ENCODE results near the gene MAGI1.
"Not testable (repeated sequence)": the region's sequence is repeated elsewhere in the genome, so short reads cannot be mapped to it uniquely, and the experiment has no call there.

MAGI1 gene

DNA sequence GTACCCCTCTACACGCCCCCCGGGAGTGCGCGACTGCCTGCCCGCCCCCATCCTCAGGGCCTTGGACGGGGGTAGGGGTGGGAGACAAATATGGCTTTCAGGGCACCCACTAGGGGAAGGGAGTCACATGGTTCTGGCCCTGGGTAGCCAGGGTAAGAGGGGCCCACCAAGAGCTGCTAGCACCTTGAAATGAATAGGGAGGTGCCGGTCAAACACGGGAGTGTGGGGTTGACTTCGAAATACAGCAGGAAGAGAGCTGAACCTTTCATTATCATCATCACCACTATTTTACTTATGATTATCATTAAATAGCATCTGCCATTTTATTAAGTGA is 489.1 kb downstream of the MAGI1 start:
- no peak for DNase-seq

DNA sequence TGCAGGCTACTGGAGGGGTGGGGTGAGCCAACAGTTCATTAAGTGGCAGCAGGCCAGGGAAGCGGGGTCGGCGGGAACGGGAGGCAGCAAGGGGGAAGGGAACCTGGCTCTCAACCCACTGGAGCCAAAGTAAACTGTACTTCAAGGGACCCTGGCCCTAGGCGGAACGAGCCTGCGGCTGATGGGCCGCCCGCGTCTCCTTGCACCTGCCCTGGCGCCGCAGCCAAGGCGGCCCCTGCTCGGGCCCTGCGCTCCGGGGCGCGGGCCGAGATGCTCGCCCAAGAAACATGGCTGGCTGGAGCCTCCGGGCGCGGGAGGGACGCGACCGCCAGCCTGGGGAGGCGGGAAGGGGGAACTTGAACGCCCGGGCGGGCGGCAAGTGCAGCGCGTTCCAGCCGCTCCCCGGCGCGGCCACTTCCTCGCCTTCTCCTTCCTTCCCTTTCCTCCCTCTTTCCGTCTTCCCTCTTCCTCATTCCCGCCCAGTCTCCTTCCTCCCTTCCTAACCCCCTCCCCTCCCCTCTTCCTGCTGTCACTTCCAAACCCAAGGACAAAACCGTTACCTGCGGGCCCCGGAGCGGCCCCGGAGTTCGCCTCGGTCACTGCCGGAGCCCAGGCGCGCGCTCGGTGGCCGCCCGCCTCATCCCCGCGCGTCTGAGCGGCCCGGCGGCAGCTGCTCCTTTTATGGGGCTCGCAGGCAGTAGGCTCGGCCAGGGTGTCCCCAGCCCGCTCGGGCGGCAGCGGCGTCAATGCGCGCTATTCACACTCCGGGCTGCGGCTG is 489.7 kb downstream of the MAGI1 start:
- DNase-seq, result no peak

DNA sequence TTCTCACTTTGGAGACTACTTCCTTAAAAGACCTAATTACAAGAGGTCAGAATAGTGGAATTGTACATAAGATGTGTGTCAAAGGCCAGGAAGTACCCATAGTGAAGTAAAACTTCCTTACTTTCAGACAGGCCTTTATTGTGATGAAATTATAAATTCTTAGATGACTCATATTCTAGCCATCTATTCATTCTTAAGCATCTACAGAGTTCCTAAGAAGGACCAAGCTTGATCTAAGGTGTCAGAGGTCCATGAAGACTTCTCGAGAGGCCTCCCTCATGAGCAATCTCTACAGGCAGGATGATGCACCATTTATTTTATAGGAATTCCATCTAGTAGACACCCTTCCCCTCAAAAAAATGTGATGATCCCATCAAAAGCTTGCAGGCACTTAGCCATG is 493.3 kb downstream of the MAGI1 start:
- DNase-seq, result no peak

DNA sequence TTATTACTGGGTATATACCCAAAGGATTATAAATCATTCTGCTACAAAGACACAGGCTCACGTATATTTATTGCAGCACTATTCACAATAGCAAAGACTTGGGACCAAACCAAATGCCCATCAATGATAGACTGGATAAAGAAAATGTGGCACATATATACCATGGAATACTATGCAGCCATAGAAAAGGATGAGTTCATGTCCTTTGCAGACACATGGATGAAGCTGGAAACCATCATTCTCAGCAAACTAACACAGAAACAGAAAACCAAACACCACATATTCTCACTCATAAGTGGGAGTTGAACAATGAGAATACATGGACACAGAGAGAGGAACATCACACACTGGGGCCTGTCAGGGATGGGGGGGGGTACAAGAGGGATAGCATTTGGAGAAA is 495.3 kb downstream of the MAGI1 start:
- not testable (repeated sequence) for DNase-seq

DNA sequence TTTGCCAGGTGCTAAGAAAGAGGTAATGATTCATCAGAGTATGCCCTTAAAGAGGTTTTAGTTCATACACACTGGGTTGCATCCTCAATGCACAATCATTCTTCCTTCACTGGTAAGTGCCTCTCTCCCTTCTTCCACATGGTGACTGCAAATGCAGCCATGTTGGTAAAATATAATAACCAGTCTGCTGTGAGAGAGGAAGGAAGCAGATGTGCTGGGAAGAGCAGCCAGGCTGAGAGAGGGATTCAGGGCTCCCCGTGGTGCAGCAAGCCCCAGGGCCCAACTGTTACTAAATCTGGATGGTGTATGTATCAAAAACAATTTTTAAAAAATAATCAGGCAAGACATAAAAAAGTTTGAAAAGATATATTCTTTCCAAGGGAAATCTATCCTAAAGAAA is 498.1 kb downstream of the MAGI1 start:
- no peak for DNase-seq

DNA sequence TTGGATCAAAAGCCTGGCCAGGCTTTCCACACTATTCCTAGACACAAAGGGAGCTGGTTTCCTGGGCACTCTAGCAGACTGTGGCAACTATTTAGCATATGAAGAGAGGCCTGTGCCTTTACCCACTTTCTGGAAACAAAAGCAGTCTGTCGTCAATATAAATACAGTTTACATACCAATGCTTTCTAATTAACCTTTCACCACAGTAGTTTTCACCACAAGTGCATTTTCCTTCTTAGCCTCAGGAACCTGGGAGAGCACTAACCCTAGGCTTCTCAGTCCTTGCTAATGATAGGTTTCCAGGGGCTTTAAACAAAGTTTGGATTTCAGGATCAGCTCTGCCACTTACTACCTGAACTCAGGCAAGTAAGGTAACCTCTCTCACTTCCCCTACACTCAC is 499.1 kb downstream of the MAGI1 start:
- no peak for DNase-seq

DNA sequence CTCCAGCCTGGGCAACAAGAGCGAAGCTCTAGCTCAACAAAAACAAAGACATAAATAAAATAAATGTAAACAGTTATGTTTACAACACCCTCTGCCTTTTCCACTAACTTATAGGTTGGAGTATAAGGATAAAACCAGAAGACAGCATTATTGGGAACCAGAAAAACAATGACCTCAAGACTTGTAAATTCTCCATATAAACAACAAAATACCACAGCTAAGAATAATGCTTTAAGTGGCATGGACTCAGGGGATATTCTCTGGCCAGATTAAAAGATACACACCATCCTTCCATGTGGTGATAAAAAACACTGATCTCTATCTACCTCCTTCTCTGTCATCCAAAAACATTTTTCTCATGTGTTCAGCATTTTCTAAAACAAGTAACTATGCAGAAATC is 500.6 kb downstream of the MAGI1 start:
- no peak for DNase-seq

DNA sequence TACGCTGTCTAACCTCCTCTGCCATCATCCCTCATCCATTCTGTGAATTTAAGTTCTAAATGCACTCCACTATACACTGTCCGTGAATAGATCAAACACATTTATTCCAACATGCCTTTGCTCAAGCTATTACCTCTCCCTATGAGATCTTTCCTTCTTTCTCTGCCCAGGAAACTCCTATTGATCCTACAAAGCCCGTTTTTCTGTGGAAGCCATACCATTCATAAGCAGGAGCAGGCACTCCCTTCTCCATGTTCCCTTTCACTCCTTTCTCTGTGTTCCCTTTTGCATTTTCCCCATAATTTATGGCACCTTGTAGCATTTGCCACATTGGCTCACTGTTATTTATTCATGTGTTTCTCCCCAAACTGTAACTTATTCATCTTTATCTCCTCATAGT is 501.6 kb downstream of the MAGI1 start:
- no peak for DNase-seq

DNA sequence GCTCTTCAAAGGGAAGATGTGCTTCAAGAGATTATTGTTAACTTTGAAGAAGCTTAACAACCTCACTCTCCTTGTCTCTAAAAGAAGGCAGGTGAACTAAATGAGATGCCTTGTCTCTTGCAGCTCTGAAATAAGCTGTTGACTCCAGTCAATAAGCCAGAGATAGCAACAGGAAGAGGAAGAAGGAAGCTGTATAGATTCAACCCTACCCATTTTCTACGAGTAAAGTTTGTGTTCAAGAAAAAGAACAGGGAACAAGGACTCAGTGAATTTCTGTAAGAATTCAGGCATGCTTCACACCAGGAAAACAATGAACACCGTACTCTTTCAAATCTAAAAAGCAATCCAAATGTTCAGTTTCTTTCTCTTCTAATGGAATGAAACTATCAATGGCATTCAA is 503.5 kb downstream of the MAGI1 start:
- no peak for DNase-seq

DNA sequence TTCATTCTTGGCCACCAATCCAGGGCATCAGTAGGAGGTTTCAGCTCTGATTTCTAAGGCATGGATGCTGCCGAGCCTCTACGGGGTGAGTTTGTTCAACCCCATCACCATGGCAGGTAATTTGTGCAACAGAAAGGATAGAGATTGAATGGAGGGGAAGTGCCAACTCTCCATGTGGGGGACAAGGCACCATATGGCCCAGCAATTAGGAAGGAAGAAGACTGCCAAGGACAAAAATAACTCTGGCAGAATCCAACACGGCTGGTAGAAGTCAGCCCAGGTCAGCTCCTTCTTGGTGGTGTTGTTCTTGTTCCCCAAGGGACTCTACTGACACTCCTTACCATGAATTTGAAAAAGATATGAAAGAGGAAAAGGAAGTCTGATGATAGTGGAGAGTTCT is 503.9 kb downstream of the MAGI1 start:
- no peak for DNase-seq

DNA sequence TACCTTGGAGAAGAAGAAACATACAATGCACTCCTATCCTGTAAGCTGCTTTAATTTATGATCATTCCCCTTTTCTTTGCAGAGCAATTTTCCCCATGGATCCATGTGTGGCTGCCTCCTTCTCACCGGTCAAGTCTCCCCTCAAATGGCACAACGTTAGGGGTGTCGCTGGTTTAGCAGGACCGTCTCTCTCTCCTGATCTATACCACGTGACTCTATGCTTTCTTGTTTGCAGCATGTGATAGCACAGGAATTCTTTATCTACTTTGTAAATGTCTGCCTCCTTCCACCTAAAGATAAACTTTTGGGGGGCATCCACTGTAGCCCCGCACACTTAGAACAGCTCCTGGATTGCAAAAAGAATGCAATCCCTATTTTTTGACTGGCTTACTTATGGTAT is 506.0 kb downstream of the MAGI1 start:
- DNase-seq, result no peak

DNA sequence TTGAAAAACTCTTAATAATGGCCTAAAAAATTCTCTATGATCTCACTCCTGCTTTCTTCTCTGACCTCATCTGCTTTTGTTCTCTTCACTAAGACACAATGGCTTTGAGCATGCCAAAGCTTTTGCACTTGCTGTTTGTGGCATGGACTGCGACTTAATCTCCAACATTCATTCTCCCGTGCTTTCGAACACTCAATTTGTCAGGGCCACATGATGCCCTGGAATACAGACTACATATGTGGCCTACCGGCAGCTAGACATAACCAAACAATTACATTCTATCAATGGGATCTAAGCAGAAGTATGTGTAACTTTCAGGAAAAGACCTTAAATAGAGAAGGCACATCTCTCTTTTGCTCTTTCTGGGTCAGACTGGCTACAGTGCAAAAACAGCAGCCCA is 506.5 kb downstream of the MAGI1 start:
- DNase-seq, result no peak

DNA sequence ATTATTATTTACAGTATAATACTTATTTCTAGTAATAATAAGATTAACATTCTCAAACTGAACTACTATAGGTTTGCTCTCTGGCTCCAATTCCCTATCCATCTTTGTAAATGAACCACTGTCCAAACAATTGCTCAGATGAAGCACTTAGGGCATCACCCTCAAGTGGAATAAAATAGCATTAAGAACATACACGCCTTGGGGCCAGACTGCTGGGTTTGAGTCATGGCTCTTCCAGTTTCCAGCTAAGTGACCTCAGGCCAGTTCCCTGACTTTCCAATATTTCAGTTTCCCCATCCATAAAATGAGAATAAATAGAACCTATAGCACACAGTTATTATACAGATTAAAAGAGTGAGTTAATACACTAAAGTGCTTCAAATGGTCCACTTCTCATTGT is 507.2 kb downstream of the MAGI1 start:
- DNase-seq, result no peak

DNA sequence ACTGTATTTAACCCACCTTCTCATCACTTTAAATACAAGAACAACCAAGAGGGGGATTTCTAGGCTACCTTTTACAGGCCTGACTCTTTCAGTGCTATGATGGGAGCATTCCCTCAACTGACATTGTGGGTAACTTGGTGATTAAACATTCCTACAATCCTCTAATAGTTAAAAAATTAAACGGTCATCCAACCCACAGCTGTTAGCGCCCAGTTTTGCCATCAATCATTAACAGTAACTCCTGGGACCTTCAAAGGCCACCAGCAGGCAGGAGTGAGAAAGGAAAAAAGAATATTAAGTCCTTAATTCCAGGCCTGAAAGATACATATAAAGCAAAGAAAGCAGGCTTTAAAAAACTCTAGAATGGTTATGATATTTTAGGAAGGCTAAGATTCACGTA is 512.1 kb downstream of the MAGI1 start:
- DNase-seq, result no peak

DNA sequence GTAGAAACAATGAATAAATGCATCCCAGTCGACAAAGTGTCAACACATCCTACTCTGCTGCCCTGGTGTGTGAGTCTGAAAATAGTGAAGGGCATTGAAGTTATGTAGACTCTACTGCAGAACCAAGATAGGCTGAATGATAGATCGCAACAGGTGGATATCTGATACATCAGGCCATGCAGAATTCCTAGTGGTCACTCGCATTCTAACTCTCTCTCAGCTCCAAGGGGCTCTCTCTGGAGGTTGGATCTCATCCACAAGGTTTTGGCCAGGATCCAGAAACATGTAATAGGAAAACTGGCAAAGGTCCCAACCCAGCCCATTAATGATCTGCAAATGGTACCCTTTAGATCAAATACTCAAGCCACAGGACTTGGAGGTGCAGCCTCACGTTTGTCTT is 514.1 kb downstream of the MAGI1 start:
- no peak for DNase-seq

DNA sequence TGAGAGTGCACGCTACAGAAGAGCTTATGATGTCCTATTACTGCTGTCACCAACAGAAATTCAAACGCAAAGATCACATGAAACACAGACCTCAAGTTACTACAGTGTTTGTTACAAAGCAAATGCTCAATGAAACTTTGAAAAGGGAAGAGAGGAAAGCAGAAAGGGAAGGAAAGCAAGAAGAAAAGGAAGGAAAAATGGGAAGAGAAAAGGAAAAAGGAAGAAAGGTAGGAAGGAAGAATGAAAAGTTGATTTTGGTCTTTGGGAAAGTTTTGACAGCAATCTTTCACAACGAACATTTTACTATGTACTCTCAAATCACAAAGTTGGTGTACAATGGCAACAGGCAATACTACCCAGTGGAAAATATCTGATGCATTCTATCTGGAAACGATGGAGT is 514.8 kb downstream of the MAGI1 start:
- no peak for DNase-seq

DNA sequence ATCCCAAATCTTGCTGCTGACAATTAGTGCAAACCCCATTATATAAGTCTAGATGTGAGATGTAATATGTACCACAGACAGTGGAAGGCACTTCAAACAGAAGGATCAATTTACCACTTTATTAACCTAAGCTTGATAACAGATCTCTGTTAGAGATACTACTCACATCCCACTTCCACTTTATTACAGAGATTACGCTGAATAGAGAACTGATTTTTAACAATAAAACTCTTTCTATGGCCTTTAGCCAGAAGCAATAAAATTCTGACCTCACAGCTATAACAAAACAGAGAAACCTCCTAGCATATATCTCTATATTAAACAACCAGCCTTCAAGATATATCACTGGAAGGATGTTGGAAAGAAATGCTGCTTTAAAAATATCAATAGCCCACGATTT is 517.7 kb downstream of the MAGI1 start:
- no peak for DNase-seq

DNA sequence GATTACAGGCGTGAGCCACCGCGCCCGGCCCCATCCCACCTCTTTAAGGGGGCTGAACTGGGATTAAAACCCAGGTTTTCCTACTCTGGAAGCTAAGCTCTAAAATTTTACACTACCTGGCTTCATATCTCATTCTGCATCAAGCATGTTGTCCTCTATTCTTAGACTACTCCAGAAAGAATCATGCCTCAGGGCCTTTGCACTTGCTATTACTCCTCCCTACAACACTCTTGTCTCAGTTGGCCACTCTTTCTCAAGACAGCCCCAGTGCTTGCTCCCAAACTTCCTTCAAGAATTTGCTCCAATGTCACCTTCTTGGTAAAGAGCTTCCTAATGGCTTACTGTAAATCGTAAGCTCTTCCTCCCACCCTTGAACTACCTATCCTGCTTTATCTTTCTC is 521.7 kb downstream of the MAGI1 start:
- DNase-seq, result no peak

DNA sequence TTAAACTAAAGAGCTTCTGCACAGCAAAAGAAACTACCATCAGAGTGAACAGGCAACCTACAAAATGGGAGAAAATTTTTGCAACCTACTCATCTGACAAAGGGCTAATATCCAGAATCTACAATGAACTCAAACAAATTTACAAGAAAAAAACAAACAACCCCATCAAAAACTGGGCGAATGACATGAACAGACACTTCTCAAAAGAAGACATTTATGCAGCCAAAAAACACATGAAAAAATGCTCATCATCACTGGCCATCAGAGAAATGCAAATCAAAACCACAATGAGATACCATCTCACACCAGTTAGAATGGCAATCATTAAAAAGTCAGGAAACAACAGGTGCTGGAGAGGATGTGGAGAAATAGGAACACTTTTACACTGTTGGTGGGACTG is 524.4 kb downstream of the MAGI1 start:
- DNase-seq, result not testable (repeated sequence)

DNA sequence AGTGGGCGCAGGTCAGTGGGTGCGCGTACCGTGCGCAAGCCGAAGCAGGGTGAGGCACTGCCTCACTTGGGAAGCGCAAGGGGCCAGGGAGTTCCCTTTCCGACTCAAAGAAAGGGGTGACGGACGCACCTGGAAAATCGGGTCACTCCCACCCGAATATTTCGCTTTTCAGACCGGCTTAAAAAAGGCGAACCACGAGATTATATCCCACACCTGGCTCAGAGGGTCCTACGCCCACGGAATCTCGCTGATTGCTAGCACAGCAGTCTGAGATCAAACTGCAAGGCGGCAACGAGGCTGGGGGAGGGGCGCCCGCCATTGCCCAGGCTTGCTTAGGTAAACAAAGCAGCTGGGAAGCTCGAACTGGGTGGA is 529.3 kb downstream of the MAGI1 start:
- DNase-seq, result not testable (repeated sequence)

DNA sequence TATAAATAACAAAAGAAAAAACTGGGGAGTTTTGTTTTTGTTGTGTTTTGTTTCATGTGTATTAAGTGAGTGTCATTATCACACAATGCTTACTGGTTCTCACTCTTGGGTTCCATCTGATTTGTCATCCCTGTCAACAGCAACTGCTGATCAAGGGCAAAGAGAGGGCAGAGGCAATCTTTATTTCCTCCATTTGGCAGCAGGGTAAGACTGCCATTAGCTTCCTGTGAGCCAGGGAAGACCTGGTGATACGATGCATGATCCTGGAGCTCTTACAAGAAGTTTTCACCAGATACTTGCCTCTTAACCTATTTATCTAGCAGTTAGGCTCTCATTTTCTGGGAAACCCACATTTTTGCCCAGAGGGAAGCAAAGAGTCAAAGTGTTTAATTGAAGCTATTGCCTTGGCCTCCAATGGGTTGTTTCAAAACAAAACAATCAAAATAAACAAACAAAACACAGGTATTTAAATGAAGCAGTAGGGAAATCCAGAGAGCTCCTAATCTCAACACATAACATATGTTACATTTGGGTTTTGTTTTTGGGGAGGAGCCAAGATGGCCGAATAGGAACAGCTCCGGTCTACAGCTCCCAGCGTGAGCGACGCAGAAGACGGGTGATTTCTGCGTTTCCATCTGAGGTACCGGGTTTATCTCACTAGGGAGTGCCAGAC is 529.8 kb downstream of the MAGI1 start:
- no peak for DNase-seq

DNA sequence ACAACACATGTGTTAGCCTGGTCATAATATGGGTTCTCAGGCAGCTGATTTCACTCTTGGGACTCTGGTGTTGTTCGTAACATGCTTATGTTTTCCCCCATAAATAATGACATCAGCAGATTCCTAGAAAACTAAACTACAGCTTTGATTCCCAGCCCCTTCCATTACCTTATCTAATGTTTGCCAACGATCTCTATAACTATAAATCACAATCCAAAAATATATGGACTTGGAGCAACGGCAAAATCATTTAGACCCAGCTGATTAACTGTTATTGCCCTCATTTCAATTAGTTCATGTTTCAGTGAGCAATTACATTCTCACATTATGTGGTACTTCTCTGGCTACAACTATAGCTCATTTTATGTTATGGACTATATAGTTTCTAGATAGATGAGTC is 531.3 kb downstream of the MAGI1 start:
- DNase-seq, result no peak

DNA sequence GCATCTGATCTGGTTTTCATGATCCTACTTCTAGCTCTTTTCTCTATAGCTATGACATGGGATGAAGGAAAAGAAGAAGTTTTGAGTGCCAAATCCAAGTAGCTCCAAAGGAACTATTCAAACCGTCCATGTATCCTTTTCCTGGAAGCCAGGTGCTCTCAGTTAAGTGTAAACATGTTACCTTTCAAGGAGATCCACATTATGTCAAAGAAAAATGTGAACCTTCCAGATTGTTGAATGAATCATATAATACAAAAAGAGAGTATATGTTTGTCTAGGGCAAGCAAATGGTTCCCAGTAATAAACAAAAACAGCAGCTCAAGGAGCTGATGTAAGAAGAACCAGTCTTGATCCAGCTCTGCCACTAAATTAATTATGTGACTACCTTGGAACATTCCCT is 534.9 kb downstream of the MAGI1 start:
- DNase-seq, result no peak

DNA sequence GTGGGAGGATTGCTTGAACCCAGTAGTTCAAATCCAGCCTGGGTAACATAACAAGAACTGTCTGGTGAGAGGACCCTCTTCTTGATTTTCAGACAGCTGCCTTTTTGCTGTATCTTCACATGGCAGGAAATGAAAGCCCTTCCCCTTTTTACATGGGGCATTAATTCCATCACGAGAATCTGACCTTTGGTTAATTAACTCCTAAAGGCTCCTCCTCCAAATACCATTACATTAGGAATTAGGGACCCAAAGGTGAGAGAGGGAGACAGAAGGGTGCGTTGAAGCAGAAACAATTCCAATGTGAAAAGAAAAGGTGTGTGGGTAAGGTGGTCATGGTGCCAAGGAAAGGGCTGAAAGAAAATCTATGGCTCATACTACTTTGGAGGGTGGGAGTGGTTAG is 536.2 kb downstream of the MAGI1 start:
- DNase-seq, result no peak

All from activated gamma-delta T cell treated with Interleukin-2 at 50 U/mL for 16 hours (primary cell).